Measurements from ENCODE around the gene OR5AC2.

Gene OR5AC2

GRCh38 chr3:98049271-98049670 lies 37.7 kb upstream of the OR5AC2 start:
- H3K4me3 ChIP-seq (ENCODE audit: low read depth, low read length): no peak overlapping the region
- DNase-seq (ENCODE audit: low read depth): no peak
- no peak for TF ChIP-seq CTCF (IDR thresholded peaks at IDR 0.05; ENCODE audit: insufficient read depth, low read depth, low read length, missing control alignments)

- DNase-seq (ENCODE audit: low read depth): no peak
- no peak overlapping the region for H3K4me3 ChIP-seq (ENCODE audit: low read depth, low read length)
- TF ChIP-seq CTCF (IDR thresholded peaks at IDR 0.05; ENCODE audit: insufficient read depth, low read depth, low read length, missing control alignments): no peak
Observed at GRCh38 chr3:98056035-98056434, 30.9 kb upstream of the OR5AC2 start.

- no peak overlapping the region for H3K4me3 ChIP-seq (ENCODE audit: low read depth, low read length)
- DNase-seq (ENCODE audit: low read depth): no peak
- TF ChIP-seq CTCF (IDR thresholded peaks at IDR 0.05; ENCODE audit: insufficient read depth, low read depth, low read length, missing control alignments): no peak
Observed at GRCh38 chr3:98057631-98058030, 29.3 kb upstream of the OR5AC2 start.

- DNase-seq (ENCODE audit: low read depth): peak; percentile 8
- no peak for TF ChIP-seq CTCF (IDR thresholded peaks at IDR 0.05; ENCODE audit: insufficient read depth, low read depth, low read length, missing control alignments)
- H3K4me3 ChIP-seq (ENCODE audit: low read depth, low read length): no peak overlapping the region
Observed at GRCh38 chr3:98058244-98058960, 28.6 kb upstream of the OR5AC2 start.

- DNase-seq (ENCODE audit: low read depth): no peak
- no peak overlapping the region for H3K4me3 ChIP-seq (ENCODE audit: low read depth, low read length)
- TF ChIP-seq CTCF (IDR thresholded peaks at IDR 0.05; ENCODE audit: insufficient read depth, low read depth, low read length, missing control alignments): no peak
Observed at GRCh38 chr3:98068824-98069223, 18.1 kb upstream of the OR5AC2 start.

- DNase-seq (ENCODE audit: low read depth): no peak
- no peak for TF ChIP-seq CTCF (IDR thresholded peaks at IDR 0.05; ENCODE audit: insufficient read depth, low read depth, low read length, missing control alignments)
- no peak overlapping the region for H3K4me3 ChIP-seq (ENCODE audit: low read depth, low read length)
Observed at GRCh38 chr3:98070840-98071239, 16.1 kb upstream of the OR5AC2 start.

- TF ChIP-seq CTCF (IDR thresholded peaks at IDR 0.05; ENCODE audit: insufficient read depth, low read depth, low read length, missing control alignments): no peak
- no peak overlapping the region for H3K4me3 ChIP-seq (ENCODE audit: low read depth, low read length)
- DNase-seq (ENCODE audit: low read depth): no peak
Observed at GRCh38 chr3:98073486-98073885, 13.5 kb upstream of the OR5AC2 start.

Data from GM12865 (cell line).